ENCODE measurements around the gene DLGAP4. TPM values are rescaled to one million over a fixed set of nuclear protein-coding genes. Genes with fewer than 3 reads are reported as not detected.
"Not testable (repeated sequence)": the region's sequence is repeated elsewhere in the genome, so short reads cannot be mapped to it uniquely, and the experiment has no call there.

Gene DLGAP4
- total RNA-seq, 1 donor from 2014 or later, result 61.2 TPM

DNA sequence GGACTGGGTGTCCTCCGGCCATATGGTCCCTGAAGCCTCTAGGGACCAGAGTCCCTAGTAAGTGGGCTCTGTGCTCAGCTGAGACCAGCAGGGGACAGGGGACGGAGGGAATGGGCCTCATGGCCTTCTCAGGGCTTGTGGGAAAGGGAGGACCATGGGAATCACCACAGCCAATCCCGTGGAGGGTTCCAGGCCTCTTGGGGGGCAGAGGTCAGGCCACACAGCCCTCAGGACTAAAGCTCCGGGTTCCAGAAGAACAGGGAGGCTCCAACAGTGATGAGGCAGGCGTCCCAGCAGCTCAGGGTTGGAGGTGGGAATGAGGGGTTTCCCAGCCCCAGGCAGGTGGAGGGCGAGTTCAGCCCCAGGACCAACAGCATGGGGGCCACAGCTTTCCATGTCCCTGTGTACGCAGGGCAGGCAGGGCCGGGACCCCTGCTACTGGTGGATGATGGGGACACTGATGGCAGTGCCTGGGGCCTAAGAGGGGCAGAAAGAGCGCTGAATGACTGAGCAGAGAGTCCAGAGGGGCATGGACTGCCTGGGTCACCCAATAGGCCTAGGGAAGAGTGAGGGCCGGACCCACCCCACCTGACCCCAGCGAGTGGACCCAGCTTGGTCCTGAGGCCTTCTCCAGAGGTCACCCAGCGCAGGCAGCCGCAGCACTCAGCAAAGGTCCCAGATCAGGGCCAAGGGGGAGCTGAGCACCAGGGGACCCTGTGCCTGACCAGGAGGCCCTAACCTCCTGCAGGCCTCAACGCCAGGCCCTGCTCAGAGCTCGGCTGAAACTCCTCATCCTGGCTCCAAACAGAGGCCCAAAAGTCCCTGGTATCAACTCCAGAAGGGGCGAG lies 244.0 kb downstream of the DLGAP4 start:
- H3K27ac ChIP-seq, result no peak overlapping the region
- ATAC-seq (peak; percentile 22), DNase-seq (no peak)
- intact Hi-C loops (cut with DNase I), result no loop called here
- H3K36me3 ChIP-seq, result peaks cover 24% of the 10 kb centered on the region
- no peaks in the 10 kb centered on the region for H3K4me1 ChIP-seq
- no peaks in the 10 kb centered on the region for H3K27me3 ChIP-seq
- H3K9me3 ChIP-seq, result no peaks in the 10 kb centered on the region
- no peak overlapping the region for H3K4me3 ChIP-seq
- TF ChIP-seq, protein P1, sequence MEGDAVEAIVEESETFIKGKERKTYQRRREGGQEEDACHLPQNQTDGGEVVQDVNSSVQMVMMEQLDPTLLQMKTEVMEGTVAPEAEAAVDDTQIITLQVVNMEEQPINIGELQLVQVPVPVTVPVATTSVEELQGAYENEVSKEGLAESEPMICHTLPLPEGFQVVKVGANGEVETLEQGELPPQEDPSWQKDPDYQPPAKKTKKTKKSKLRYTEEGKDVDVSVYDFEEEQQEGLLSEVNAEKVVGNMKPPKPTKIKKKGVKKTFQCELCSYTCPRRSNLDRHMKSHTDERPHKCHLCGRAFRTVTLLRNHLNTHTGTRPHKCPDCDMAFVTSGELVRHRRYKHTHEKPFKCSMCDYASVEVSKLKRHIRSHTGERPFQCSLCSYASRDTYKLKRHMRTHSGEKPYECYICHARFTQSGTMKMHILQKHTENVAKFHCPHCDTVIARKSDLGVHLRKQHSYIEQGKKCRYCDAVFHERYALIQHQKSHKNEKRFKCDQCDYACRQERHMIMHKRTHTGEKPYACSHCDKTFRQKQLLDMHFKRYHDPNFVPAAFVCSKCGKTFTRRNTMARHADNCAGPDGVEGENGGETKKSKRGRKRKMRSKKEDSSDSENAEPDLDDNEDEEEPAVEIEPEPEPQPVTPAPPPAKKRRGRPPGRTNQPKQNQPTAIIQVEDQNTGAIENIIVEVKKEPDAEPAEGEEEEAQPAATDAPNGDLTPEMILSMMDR (IDR thresholded peaks at IDR 0.05), result no peak

DNA sequence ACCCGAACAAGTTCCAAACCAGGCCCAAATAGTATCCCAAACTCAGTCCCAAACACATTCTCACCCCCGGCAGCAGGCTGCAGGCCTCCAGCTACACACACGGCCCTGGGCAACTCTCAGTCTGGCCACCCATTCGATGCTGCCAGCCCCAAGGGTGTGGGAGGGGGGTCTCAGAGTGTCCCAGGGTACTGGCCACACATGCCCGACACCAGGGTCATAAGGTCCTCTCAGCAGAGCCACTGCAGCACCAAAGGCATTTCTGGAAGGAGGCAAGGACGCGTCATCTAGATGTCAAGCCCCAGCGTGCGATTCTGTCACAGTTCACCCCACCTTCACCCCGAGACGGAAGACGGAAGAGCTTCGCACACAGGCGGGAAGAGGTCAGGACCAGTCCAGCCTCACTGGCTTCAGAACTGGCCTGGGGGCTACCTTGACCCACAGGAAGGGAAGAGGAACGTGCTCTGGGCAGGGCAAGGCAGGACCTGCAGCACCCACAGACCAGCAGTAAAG lies 244.7 kb downstream of the DLGAP4 start:
- intact Hi-C loops (cut with DNase I), result no loop called here
- H3K9me3 ChIP-seq, result no peaks in the 10 kb centered on the region
- TF ChIP-seq, protein P1 (IDR thresholded peaks at IDR 0.05), result no peak
- ATAC-seq, result peak; percentile 17
- no peak overlapping the region for H3K27ac ChIP-seq
- H3K27me3 ChIP-seq, result no peaks in the 10 kb centered on the region
- no peak for DNase-seq
- no peaks in the 10 kb centered on the region for H3K4me1 ChIP-seq
- peaks cover 20% of the 10 kb centered on the region for H3K36me3 ChIP-seq
- no peak overlapping the region for H3K4me3 ChIP-seq

DNA sequence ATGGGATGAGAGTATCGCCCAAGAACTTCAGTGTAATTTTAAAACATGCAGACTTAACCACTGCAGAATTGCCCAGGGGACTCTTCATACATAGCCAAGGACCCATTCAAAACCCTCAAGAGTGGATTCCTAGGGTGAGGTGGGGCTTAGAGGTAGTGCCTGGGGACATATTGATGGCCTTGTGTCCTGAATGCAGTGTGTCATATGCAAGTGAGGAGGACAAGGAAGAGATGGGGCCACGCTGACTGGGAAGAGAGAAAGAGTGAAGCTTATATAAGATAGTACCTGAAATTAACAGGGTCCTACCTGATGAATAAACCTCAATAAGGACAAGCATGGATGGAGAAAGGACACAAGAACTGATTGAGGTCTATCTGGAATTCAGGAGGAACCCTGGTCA lies 249.1 kb downstream of the DLGAP4 start:
- DNase-seq, result no peak
- ATAC-seq, result no peak
- Histone ChIP-seq H3K4me1 (peaks cover 5% of the 10 kb centered on the region), H3K9me3 (no peaks in the 10 kb centered on the region), H3K4me3 (no peak overlapping the region), H3K36me3 (no peaks in the 10 kb centered on the region), H3K27me3 (no peaks in the 10 kb centered on the region), H3K27ac (no peak overlapping the region)
- TF ChIP-seq, protein P1 (IDR thresholded peaks at IDR 0.05), result no peak
- intact Hi-C loops (cut with DNase I), result loop anchor here (5.0 kb wide), 1 partner anchor 37 kb away; no protein-coding TSS in a partner anchor

DNA sequence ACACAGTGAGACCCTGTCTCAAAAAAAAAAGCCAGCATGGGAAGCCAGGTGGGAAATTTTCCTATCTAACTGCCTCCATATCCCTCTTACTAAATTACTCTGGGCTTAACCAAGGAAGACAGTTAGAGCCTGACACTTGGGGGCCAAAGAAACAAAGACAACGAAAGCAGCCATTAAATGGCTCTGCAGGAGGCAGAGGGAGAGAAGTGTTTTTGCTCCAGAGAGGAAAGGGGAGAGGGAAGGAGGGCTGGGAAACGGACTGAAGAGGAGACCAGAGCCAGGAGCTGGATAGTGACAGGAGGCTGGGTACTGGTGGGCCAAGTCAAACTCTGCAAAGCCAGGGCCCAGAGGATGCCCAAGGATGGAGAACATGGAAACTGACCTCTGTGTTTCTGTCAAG lies 256.6 kb downstream of the DLGAP4 start:
- TF ChIP-seq, protein P1 (IDR thresholded peaks at IDR 0.05), result no peak
- no peak overlapping the region for H3K27ac ChIP-seq
- no peak for DNase-seq
- no peaks in the 10 kb centered on the region for H3K4me1 ChIP-seq
- ATAC-seq, result no peak
- intact Hi-C loops (cut with DNase I), result no loop called here
- no peak overlapping the region for H3K4me3 ChIP-seq
- no peaks in the 10 kb centered on the region for H3K36me3 ChIP-seq
- H3K27me3 ChIP-seq, result no peaks in the 10 kb centered on the region
- peaks cover 4% of the 10 kb centered on the region for H3K9me3 ChIP-seq

DNA sequence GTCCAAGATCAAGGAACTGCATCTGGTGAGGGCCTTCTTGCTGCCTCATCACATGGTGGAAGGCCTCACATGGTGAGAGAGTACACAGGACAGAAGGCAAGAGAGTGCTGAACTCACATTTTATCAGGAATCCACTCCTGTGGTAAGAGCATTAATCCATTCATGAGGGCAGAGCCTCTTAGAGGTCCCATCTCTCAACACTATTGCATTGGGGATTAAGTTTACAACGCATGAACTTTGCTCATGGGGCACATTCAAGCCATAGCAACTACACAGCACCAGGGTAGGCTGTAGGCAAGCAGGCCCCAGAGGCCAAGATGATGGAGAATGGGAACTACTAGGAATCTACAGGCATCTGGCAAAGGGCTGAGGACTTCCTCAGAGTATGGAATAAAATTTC lies 257.2 kb downstream of the DLGAP4 start:
- H3K27me3 ChIP-seq, result no peaks in the 10 kb centered on the region
- H3K4me3 ChIP-seq, result no peak overlapping the region
- no peaks in the 10 kb centered on the region for H3K4me1 ChIP-seq
- TF ChIP-seq, protein P1 (IDR thresholded peaks at IDR 0.05), result no peak
- ATAC-seq (no peak), DNase-seq (no peak)
- peaks cover 4% of the 10 kb centered on the region for H3K9me3 ChIP-seq
- no peaks in the 10 kb centered on the region for H3K36me3 ChIP-seq
- intact Hi-C loops (cut with DNase I), result no loop called here
- no peak overlapping the region for H3K27ac ChIP-seq

DNA sequence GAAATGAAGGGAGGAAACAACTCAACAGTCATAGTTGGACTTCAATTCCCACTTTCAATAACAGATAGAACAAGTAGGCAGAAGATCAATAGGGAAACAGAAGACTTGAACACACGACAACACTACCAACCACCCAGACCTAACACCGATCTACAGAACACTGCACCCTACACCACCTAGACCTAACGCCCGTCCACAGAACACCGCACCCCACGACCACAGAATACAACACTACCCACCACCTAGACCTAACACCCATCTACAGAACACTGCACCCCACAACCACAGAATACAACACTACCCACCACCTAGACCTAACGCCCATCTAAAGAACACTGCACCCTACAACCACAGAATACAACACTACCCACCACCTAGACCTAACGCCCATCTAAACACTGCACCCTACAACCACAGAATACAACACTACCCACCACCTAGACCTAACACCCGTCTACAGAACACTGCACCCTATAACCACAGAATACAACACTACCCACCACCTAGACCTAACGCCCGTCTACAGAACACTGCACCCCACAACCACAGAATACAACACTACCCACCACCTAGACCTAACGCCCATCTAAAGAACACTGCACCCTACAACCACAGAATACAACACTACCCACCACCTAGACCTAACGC lies 258.1 kb downstream of the DLGAP4 start:
- H3K27ac ChIP-seq; H3K27me3 ChIP-seq; DNase-seq; H3K9me3 ChIP-seq; ATAC-seq; H3K4me1 ChIP-seq; intact Hi-C loops (cut with DNase I); H3K36me3 ChIP-seq; H3K4me3 ChIP-seq: not testable (repeated sequence)

DNA sequence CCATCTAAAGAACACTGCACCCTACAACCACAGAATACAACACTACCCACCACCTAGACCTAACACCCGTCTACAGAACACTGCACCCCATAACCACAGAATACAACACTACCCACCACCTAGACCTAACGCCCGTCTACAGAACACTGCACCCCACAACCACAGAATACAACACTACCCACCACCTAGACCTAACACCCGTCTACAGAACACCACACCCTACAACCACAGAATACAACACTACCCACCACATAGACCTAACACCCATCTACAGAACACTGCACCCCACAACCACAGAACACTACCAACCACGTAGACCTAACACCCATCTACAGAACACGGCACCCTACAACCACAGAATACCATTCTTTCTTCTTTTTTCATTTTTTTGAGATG lies 258.6 kb downstream of the DLGAP4 start:
- ATAC-seq; H3K27ac ChIP-seq; H3K4me3 ChIP-seq; H3K27me3 ChIP-seq; H3K36me3 ChIP-seq; intact Hi-C loops (cut with DNase I); DNase-seq; H3K4me1 ChIP-seq; H3K9me3 ChIP-seq: not testable (repeated sequence)

All from upper lobe of right lung (tissue), 1 donor.